Measurements from ENCODE around the gene CDYL.

The CDYL gene

DNA sequence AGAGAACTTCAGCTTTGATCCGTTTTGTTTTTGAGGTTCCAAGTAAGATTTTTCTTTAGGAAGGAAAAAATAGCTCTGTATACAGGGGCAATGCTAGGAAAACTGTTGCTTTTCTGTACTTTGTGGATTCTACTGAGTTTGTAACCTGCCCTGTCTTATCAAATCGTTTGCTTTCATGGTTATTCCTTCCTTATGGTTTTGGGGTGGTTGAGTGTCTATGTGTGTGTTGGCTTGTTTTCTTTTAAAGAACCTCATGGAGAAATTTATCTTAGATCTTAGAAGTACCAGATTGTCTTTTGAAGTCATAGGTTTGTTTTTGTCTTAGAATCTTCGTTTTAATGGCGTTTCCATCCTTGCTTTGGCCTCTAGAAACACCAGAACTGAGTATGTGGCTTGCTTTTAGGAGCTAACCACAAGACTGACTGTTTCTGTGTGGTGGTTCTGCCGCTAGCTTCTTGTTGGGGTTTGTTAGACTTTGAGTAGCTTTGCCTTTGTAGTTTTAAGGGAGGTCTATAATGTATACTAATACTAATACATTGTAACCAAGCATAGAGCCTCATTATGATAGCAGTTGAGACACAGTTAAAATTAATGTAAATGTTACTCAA is 140.9 kb downstream of the CDYL start:
- Histone ChIP-seq H3K4me1 (ENCODE audit: low read depth, poor library complexity, severe bottlenecking) (peaks cover 55% of the 10 kb centered on the region), H3K27me3 (ENCODE audit: insufficient read depth, low read depth) (no peaks in the 10 kb centered on the region), H4K20me1 (ENCODE audit: insufficient read depth) (peaks cover 11% of the 10 kb centered on the region; the same call in 1 of the 2 replicates), H2AFZ (ENCODE audit: low read depth) (no peak overlapping the region), H3K36me3 (ENCODE audit: insufficient read depth) (no peaks in the 10 kb centered on the region), H3K79me2 (ENCODE audit: insufficient read depth, low read depth) (peaks cover 93% of the 10 kb centered on the region), H3K9ac (no peak overlapping the region), H3K4me2 (peak overlapping the region; percentile 5), H3K4me3 (IDR thresholded peaks at IDR 0.05; ENCODE audit: insufficient read depth, low read depth, low read length) (no peak overlapping the region), H3K27ac (peak overlapping the region; percentile 25)
- TF ChIP-seq, protein P1, sequence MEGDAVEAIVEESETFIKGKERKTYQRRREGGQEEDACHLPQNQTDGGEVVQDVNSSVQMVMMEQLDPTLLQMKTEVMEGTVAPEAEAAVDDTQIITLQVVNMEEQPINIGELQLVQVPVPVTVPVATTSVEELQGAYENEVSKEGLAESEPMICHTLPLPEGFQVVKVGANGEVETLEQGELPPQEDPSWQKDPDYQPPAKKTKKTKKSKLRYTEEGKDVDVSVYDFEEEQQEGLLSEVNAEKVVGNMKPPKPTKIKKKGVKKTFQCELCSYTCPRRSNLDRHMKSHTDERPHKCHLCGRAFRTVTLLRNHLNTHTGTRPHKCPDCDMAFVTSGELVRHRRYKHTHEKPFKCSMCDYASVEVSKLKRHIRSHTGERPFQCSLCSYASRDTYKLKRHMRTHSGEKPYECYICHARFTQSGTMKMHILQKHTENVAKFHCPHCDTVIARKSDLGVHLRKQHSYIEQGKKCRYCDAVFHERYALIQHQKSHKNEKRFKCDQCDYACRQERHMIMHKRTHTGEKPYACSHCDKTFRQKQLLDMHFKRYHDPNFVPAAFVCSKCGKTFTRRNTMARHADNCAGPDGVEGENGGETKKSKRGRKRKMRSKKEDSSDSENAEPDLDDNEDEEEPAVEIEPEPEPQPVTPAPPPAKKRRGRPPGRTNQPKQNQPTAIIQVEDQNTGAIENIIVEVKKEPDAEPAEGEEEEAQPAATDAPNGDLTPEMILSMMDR (conservative IDR thresholded peaks at IDR 0.05; ENCODE audit: low read depth, low read length) = no peak

DNA sequence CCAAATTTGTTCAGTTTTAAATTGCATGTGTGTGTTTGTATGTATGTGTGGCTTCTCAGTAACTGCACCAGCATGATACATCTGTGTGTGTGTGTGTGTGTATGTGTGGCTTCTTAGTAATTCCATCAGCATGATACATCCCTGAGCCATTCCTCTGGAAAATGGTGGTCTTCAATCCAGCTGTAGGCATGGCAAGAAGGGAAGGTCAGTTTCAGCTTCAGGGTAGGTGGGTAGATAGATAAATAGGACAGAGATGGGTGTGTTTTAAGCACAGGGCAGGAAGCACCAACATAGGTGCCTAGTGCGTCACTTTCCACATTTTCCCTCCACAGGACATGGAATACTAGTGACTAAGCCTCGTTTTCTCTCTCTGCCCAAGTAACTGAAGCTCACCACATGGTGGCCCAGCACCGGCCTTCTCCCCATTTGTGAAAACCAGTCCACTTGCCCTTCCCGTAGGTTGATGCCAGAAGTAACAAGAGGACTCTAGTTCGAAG is 144.8 kb downstream of the CDYL start:
- Histone ChIP-seq H3K4me1 (ENCODE audit: low read depth, poor library complexity, severe bottlenecking) (peaks cover 46% of the 10 kb centered on the region), H3K9ac (no peak overlapping the region), H3K36me3 (ENCODE audit: insufficient read depth) (no peaks in the 10 kb centered on the region), H3K4me2 (no peak overlapping the region), H3K79me2 (ENCODE audit: insufficient read depth, low read depth) (peaks cover 92% of the 10 kb centered on the region), H3K4me3 (IDR thresholded peaks at IDR 0.05; ENCODE audit: insufficient read depth, low read depth, low read length) (no peak overlapping the region), H3K27ac (no peak overlapping the region), H3K27me3 (ENCODE audit: insufficient read depth, low read depth) (no peaks in the 10 kb centered on the region), H2AFZ (ENCODE audit: low read depth) (no peak overlapping the region), H4K20me1 (ENCODE audit: insufficient read depth) (peaks cover 8% of the 10 kb centered on the region; the same call in 1 of the 2 replicates)
- TF ChIP-seq, protein P1 (conservative IDR thresholded peaks at IDR 0.05; ENCODE audit: low read depth, low read length) = no peak

- Histone ChIP-seq H3K4me1 (ENCODE audit: low read depth, poor library complexity, severe bottlenecking) (peaks cover 44% of the 10 kb centered on the region), H3K4me3 (IDR thresholded peaks at IDR 0.05; ENCODE audit: insufficient read depth, low read depth, low read length) (no peak overlapping the region), H3K79me2 (ENCODE audit: insufficient read depth, low read depth) (peaks cover 92% of the 10 kb centered on the region), H3K36me3 (ENCODE audit: insufficient read depth) (no peaks in the 10 kb centered on the region), H4K20me1 (ENCODE audit: insufficient read depth) (peaks cover 6% of the 10 kb centered on the region; the same call in 1 of the 2 replicates), H3K4me2 (no peak overlapping the region), H2AFZ (ENCODE audit: low read depth) (no peak overlapping the region), H3K9ac (no peak overlapping the region), H3K27ac (no peak overlapping the region), H3K27me3 (ENCODE audit: insufficient read depth, low read depth) (no peaks in the 10 kb centered on the region)
- TF ChIP-seq, protein P1 (conservative IDR thresholded peaks at IDR 0.05; ENCODE audit: low read depth, low read length) = no peak
Measured at GRCh38 chr6:4922488-4923037, 146.4 kb downstream of the CDYL start.

DNA sequence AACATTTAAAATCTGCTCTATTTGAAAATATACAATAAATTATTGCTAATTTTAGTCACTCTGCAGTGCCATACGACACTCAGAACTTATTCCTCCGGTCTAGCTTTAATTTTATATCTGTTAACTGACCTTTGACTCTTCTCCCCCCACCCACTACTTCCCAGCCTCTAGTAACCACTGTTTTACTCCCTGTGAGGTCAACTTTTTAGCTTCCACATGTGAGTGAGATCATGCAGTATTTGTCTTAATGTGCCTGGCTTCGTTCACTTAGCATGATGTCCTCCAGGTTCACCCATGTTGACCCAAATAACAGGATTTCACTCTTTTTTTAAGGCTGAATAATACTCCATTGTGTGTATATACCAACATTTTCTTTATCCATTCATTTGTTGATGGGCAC is 146.9 kb downstream of the CDYL start:
- 0 out of 2 replicates have a peak, but pooled peaks cover under 1% of the 10 kb centered on the region for H4K20me1 ChIP-seq (ENCODE audit: insufficient read depth)
- H3K79me2 ChIP-seq (ENCODE audit: insufficient read depth, low read depth) = peaks cover 92% of the 10 kb centered on the region
- no peaks in the 10 kb centered on the region for H3K36me3 ChIP-seq (ENCODE audit: insufficient read depth)
- TF ChIP-seq, protein P1 (conservative IDR thresholded peaks at IDR 0.05; ENCODE audit: low read depth, low read length) = no peak
- no peak overlapping the region for H2AFZ ChIP-seq (ENCODE audit: low read depth)
- H3K27me3 ChIP-seq (ENCODE audit: insufficient read depth, low read depth) = no peaks in the 10 kb centered on the region
- no peak overlapping the region for H3K4me2 ChIP-seq
- peaks cover 44% of the 10 kb centered on the region for H3K4me1 ChIP-seq (ENCODE audit: low read depth, poor library complexity, severe bottlenecking)
- no peak overlapping the region for H3K9ac ChIP-seq
- no peak overlapping the region for H3K4me3 ChIP-seq (IDR thresholded peaks at IDR 0.05; ENCODE audit: insufficient read depth, low read depth, low read length)
- H3K27ac ChIP-seq = no peak overlapping the region
